NCI-H2227 treated with DMSO at 0.1 percent for 48 hours (cell line): ENCODE results near the gene STAG2.
A peak's percentile ranks its signal among the peaks of the same experiment; 100 is the strongest.

Source experiments
- DNase-seq: peaks from one replicate; lab custom pipeline; 2025; lab: John Stamatoyannopoulos, UW

STAG2 gene

DNA sequence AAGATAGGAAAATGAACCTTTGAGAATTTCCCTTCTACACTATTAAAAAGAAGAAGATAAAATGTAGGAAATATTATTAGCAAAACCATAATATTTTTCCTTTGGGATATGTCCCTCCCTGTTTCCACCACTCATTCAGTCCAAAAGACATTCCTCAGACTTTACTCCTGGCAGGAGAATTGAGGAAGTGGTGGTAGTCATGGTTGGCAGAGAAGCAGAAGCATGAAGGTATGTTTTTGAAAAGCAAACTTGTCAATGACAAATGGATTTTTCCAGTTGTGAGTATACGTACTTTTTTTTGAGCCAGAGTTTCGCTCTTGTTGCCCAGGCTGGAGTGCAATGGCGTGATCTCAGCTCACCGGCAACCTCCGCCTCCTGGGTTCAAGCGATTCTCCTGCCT lies 13.7 kb downstream of the STAG2 start:
- DNase-seq: no peak

DNA sequence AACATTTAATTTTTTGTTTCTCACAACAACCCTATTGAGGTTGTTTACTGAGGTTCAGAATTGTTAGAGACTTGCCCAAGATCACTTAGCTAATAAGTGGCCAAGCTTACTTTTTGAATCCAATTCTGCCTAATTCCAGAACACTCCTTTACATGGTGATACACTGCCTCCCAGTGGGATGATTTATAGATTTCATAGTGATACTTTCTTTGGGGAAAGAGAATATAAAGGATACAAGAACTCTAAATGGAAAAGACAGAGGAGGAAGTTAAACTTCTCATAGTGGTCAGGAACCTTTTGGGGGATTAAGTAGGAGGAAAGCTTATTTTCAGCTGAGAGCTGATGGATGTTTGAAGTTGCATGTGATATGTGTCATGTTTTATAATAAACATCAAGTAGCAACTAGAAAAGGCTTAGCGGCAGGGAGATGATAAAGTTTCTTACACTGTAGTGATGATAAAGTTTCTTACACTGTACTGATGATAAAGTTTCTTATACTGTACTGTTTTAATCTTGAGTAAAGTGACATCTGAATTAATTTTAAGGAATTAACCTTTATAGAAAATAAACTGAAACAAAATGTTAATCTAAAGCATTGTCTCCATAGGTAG lies 15.3 kb downstream of the STAG2 start:
- peak; percentile 46 for DNase-seq

DNA sequence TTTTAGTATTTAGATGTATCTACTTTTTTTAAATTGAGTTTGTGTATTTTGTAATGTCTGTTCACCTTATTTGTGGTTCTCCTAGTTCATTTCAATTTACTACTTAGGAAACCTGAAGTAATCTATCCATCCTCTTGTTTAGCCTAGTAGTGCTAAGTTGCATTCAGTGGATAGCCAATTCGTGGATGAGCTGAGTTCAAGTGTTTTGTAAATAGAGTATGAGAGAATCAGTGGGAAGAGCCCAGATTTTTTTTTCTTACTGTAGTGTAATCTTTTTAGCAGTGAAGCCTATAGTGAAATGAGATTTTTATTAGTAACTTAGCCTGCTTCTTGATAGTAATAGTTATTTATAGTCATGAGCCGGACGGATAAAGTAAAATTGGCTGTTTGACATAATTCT lies 21.7 kb downstream of the STAG2 start:
- DNase-seq: no peak

DNA sequence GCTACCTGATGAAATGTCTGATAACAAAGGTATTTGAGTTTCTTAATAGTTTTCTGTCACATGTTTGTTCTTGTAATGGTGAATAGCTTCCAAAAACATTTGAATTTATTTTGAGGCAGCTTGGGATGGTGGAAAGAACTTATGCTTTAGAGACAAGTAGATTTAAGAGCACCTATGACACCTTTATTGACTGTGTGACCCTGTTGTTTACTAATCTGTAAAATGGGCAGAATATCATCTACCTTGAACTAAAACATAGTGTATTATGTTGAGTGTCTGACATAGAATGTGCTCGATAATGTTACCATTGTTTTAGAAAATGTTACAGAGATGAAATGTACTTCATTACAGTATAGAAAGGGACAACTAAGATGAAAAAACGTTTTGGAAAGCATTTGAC lies 24.9 kb downstream of the STAG2 start:
- DNase-seq: no peak

DNA sequence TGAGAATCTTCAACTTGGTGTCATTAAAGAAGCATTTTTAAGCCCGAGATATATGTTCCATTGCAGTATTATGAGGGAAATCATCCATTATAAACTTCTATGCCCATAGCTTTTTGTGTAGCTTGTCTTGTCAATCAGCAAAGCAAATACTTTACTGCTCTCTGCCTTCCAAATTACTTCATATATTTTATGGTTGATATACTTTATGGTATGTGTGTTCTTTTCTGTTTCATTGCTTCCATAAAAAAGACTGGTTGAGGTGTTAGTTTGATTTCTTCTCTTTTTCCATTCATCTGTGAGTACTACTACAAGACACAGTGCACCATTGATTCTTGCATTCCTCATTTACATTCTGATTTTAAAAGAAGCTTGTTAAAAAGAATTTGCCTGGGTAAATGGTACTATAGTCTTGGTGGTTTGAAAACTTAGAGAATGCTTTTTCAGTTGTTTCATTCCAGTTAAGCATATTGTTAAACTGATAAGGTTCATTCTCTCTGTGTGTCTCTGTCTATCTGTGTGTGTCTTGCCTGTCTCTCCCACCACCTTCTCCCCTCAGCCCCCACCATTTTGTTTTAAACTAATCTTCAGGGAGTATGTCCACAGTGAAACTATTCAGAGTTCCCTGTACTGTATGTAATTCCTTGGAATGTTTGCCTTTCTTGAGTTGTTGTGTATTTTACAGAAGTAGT lies 27.1 kb downstream of the STAG2 start:
- DNase-seq: no peak

DNA sequence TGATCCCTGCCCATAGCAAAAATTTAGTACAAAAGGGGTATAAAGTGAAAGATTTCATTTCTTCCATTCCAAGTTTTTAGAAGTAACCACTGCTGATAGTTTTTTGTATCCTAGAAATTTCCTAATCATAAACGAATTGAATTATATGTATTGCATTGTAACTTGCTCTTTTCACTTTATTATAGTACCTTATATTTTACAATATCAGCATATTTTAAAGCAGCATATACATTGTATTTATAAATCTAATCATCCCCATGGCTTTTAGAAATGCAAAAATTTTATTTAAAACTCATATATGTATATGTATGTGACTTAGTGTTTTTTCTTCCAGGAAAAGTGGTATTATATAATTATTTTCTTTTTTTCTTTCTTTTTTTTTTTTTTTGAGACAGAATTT lies 27.7 kb downstream of the STAG2 start:
- DNase-seq: no peak

DNA sequence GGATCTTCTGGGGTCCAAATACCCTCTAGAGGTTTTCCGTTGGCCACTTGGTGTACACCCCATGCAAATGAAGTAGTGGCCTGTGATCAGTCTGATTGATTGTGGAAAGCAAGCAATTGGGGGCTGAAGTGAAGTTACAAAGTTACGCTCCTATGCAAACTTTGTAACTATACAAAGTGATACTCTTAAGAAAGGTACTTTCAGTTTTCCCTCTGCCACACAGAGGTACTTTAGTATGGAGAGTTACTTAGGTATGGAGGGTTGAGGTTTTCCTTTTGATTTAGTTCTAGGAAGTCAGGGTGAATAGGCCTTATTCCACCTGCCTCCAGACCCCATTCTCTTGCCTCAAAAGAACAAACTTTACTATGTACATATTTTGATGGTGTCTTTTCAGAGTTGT lies 28.7 kb downstream of the STAG2 start:
- no peak for DNase-seq

DNA sequence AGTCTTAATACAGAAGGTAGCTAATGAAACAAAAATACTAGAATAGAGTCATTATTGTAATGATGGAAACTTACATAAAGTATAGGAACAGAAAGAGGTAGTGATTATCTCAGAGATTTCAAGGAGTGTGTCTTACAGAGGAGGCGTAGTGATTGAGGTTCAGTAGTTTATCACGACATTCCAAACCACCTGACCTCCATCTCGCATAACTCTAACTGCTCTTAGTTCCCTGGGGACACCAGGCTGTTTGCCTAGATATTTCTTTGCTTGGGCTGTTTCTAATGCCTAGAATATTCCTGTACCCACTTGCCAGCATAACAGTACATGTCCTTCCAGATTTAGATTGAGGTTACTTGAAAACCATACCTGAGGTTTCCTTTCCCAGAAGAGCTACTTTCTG lies 29.1 kb downstream of the STAG2 start:
- DNase-seq: no peak

DNA sequence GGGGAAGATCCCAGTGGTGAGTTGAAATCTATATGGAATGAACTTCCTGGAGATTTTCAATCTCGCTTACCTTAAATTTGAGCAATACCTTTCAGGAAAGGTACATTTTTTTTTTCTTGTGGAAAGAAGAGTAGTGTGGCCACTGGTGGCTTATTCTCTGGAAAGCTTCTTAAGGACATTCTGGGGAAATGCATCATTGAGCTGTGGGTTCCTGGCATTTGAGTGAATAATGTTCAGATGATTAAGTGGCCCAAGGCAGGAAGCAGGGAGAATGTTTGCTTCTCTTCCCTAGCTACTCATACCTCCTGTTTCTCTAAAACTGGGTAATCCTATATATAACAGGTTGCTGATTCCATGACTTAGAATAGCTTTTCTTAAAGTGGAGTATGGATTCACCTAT lies 31.8 kb downstream of the STAG2 start:
- DNase-seq: no peak

DNA sequence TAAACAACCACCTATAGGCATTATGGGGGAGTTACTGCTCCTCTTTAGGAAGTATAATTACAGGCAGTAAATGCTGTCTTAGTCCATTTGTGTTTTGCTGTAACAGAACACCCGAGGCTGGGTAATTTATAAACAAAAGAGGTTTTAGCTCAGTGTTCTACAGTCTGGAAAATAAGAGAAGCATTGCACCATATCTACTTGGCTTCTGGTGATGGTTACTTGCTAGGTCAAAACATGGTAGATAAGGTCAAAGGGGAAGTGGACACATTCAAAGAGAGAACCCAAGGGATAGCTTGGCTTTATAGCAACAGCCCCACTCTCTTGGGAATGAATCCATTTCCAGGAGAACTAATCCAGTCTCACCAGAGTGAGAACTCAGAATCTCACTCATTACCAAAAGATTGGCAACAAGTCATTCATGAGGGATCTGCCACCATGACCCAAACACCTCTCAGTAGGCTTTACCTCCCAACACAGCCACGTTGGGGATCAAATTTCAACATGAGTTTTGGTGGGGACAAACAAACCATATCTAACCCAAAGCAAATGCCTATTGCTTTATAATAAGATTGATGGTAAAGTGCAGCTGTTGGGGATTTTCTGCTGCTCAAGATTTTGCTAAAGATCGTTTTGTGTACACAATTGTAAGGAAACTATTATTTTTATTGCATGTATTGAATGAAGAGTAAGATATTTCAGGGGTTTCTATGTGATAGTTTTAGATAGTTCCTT lies 32.6 kb downstream of the STAG2 start:
- no peak for DNase-seq

DNA sequence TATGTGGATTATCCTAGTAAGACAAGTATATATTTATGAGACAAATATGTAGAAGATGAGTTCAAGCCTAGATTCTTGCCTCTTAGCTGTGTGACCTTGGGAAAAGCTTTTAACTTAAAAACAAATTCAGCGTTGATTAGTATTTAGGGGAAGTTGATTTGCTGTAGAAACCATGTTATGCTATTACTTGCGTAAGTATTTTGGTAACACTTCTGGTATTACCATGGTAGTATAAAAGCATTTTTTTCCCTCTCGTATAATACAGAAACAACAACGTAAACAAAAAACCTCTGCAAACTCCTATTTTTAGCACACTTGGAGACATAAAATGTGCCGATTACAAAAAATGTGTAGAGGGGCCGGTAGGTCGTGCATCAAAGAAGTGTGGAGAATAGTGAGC lies 33.2 kb downstream of the STAG2 start:
- DNase-seq: no peak

DNA sequence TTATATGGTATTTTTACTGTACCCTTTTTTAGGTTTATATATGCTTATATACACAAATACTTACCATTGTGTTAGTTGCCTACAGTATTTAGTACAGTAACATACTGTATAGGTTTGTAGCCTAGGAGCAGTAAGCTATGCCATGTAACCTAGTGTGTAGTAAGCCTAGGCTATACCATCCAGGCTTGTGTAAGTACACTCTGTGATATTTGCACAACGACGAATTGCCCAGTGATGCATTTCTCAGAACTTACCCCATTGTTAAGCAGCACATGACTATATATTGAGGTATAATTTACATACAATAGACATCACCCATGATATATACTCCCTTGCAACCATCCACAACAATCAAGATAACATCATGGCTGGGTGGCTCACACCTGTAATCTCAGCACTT lies 40.1 kb downstream of the STAG2 start:
- no peak for DNase-seq

DNA sequence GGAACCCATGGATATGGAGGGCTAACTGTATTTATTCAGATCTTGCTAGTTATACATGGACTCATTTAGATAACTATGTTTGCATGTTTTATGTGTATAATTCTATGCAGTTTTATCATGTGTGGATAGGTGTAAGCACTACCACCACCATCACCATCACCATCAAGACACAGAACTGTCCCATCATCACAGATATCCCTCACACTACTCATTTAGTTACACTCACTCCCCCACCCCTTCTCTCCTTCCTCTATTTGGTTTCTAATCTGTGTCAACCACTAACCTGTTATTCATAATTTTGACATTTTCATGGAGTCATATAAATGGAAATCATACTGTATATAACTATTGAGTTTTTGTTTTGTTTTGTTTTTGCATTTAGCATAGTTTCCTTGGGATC lies 43.7 kb downstream of the STAG2 start:
- no peak for DNase-seq

DNA sequence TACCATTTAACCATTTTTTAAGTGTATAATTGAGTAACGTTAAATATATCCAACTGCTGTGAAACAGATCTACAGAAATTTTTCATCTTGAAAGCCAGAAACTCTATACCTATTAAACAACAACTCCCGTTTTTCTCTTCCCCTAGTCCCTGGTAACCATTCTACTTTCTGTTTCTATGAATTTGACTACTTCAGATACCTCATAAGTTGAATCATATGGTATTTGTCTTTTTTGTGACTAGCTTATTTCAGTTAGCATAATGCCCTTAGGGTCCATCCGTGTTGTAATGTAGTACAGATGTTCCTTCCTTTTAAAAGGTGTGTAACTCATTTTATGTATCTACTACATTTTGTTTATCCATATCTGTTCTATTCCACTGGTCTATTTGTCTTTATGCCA lies 48.7 kb downstream of the STAG2 start:
- no peak for DNase-seq

DNA sequence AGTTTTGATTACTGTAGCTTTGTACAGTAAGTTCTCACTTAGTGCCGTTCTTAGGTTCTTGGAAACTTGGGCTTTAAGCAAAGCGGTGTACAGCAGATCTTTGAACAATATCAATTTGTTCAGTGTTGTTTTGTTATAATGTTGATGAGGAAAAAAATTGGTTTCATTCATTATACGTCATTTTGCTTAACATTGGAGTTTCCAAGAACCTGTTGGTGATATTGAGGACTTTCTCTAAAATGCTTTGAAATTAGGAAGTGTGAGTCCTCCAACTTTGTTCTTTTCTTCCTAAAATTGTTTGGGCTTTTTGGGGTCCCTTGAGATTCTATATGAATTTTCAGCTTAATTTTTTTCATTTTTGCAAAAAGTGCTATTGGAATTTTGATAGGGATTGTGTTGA lies 49.1 kb downstream of the STAG2 start:
- DNase-seq: no peak

DNA sequence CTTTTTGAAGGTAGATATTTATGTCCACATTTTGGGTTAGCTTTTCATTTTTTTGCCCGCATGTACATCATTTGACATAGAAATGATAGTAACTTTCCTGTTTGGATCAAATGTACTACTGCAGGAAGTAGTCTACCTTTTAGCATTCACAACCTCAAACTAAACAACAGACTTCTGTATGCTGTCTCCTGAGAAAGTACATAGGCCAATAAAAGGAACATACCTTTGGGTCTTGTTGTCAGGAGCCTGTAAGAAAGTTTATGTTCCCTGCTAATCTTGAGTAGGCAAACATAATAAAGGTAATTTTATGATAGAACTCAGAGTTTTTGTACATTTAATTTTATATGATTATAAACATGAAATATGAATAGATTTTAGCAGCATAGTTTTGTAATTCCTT lies 54.2 kb downstream of the STAG2 start:
- no peak for DNase-seq

DNA sequence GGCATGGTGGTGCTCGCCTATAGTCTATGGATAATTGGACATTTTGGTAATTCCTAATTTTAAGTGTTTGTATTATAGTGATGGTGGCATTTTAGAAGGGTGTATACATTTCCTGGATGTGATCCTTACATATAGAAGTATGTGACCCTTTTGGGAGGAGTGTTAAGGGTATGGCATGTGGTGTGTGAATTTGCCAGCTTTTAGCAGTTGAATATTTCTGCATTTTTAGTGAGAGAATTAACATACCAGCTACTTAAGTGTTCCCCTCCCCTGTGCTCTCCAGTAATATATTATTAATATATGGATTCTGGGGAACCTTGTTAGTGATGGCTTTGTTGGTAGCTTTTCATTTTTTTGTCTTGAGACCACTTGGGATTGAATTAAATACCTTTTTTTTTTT lies 55.3 kb downstream of the STAG2 start:
- no peak for DNase-seq

DNA sequence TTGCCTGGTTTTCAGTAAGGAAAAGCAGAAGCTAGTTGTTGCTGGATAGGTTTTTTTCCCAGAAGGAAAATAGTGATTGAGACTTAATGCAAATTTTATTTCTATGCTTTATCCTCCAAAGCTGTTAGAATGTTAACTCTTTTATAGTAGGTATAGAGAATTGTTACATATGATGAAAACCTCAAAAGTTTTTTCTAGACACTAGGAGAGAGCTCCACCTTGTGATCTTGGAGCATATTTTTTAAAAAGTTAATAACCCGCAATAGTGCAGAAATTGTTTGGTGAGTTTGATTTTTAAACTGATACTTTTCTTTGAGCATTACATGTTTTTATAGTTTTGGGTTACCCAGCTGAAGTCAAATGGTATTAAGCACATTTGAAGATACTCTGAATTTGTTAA lies 56.5 kb downstream of the STAG2 start:
- no peak for DNase-seq

DNA sequence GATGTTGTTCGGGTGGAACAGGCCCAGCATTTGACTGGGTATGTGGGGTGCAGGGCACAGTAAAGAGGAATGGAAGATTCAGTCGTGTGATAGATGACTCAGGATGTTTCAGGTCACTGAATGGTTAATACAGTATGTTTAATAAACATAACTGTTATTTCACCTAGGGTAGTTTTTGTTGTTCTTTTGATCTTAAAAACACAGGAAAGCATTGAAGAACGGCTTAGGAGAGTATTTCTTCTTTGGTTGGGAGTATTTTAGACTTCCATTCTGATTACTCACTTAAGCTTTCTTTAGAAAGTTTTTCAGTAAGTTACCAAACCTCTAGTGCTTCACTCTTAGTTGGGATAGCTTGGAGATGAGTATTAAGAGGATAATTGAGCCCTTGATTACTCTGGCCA lies 62.3 kb downstream of the STAG2 start:
- no peak for DNase-seq

DNA sequence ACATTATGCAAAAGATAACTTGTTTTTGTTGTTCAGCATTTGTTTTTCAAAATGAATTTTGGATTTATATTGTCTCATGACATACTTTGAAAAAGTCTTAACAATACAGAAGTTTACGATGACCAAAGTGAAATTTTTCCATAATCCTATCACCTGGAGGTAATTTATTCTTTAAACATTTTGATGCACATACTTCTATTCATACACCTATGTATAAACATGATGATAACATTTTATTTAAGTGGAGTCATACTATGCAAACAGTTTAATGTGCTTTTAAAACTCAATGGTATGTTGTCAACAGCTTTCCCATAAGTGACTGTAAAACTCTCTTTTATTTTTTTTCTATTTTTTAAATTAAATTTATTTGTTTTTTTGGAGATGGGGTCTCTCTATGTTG lies 65.0 kb downstream of the STAG2 start:
- DNase-seq: no peak

DNA sequence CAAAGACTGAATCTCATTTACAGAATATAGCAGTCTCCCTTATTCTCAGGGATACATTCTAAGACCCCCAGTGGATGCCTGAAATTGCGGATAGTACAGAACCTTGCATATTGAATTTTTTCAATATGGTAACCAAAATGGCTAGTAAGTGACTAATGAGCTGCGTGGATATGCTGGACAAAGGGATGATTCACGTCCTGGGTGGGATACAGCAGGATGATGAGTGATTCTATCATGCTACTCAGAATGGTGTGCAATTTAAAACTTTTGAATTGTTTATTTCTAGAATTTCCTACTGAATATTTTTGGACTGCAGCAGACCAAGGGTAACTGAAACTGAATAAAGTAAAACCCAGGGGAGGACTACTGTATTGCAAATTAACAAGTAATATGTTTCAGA lies 66.7 kb downstream of the STAG2 start:
- no peak for DNase-seq

DNA sequence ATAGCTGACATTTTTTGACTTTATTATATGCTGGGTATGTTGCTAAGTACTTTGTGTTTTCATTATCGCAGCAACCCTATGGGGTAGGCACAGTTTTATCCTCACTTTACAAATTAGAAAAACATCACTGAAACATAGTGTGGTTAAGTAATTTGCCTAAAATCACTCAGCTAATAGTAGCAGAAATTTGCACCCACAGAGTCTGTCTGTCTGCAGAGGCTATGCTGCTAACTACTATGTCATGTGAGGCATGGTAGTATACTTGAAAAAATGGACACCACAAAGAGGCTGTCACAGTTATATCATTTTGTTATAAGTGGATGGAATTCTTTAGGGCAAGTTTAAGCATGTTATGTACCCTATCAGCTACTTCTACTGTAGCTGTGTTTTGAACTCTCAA lies 69.0 kb downstream of the STAG2 start:
- DNase-seq: no peak

DNA sequence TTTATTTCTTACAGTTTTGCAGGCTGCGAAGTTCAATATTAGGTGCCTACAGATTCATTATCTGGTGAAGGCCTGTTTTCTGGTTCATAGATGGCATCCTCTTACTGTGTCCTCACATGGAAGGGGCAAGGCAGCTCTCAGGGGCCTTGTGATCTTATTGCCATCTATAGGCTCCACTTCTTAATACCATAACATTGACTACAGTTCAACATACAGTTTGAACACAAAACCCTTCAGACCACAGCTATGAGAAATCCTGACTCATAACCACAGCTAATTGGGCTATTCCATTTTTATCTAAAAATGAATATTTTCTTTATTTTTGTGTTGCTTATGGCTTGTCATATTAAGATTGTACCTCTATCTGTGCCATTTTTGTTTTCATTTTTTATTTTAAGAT lies 72.3 kb downstream of the STAG2 start:
- DNase-seq: no peak

DNA sequence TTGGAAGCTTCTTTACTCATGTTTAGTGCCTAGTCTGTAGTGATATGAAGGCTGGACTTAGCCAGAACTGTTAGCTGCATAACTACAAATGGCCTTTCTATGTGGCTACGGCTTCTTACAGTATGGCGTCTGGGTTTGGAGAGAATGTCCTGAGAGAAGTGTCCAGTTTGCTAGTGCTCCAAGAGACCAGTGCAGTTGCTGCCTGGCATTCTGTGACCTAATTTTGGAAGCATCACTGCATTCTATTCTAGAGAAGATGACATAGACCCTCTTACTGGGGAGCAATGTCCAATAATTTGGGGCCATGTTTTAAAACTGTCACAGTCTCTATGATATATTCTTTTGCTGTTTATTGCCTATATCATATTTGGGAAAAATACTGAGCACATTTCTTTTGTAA lies 74.2 kb downstream of the STAG2 start:
- DNase-seq: no peak
